HepG2 (cell line): ENCODE data around the gene CACNG7. TPM values are rescaled to one million over a fixed set of nuclear protein-coding genes. Genes with fewer than 3 reads are reported as not detected.

Source experiments
- AGO2 ChIP-seq: fragments of 200-400 bp; formaldehyde crosslinking; optimal IDR thresholded peaks from 2 replicates; pipeline ENCODE3; 2017; ENCODE audit warnings: mild to moderate bottlenecking, low read depth, low read length, moderate library complexity
- MXD4 ChIP-seq: IDR thresholded peaks from 2 replicates; pipeline ENCODE4 v1.6.1; 2016; ENCODE audit warnings: mild to moderate bottlenecking, missing biosample characterization, missing genetic modification reagents
- SIN3B ChIP-seq: fragments of 150-350 bp; IDR thresholded peaks from 2 replicates; pipeline ENCODE4 v1.6.1; 2014; ENCODE audit warnings: low read length
- SYNCRIP ChIP-seq: fragments of 200-400 bp; formaldehyde crosslinking; IDR thresholded peaks from 2 replicates; pipeline ENCODE4 v1.6.1; 2018; ENCODE audit warnings: mild to moderate bottlenecking, low read depth, low read length; ENCODE audit not compliant: insufficient read depth
- YEATS4 ChIP-seq: sonication (generic); formaldehyde crosslinking; IDR thresholded peaks from 2 replicates; pipeline ENCODE4 v1.4.0; 2020; ENCODE audit warnings: missing genetic modification reagents, borderline replicate concordance
- ZBTB20 ChIP-seq: sonication (generic); formaldehyde crosslinking; IDR thresholded peaks from 2 replicates; pipeline ENCODE4 v1.8.1; 2023; ENCODE audit warnings: missing genetic modification reagents, low read depth, mild to moderate bottlenecking, borderline replicate concordance
- ZFY ChIP-seq: sonication (generic); formaldehyde crosslinking; IDR thresholded peaks from 2 replicates; pipeline ENCODE4 v1.4.0; 2020; ENCODE audit warnings: missing genetic modification reagents
- ZMAT3 ChIP-seq: sonication (generic); formaldehyde crosslinking; conservative IDR thresholded peaks from 2 replicates; pipeline ENCODE4 v1.7.0; 2021; ENCODE audit warnings: missing genetic modification reagents
- ZMYM2 ChIP-seq: sonication (generic); formaldehyde crosslinking; IDR thresholded peaks from 2 replicates; pipeline ENCODE4 v1.8.0; 2022; ENCODE audit warnings: mild to moderate bottlenecking, missing genetic modification reagents
- ZNF230 ChIP-seq: sonication (generic); formaldehyde crosslinking; IDR thresholded peaks from 2 replicates; pipeline ENCODE4 v1.4.0; 2020; ENCODE audit warnings: mild to moderate bottlenecking, missing genetic modification reagents
- ZNF546 ChIP-seq: sonication (generic); formaldehyde crosslinking; conservative IDR thresholded peaks from 2 replicates; pipeline ENCODE4 v1.8.1; 2023; ENCODE audit warnings: mild to moderate bottlenecking, missing genetic modification reagents
- ZNF746 ChIP-seq: sonication (generic); formaldehyde crosslinking; IDR thresholded peaks from 2 replicates; pipeline ENCODE4 v1.8.0; 2022; ENCODE audit warnings: mild to moderate bottlenecking, missing genetic modification reagents
- polyA plus RNA-seq, 8 experiments: library from polyadenylated mRNA; depleted of rRNA in 3 of 8; stranded (reverse) in 7 of 8; unstranded in 1 of 8; fragments of >200 nt; fragmentation: Illumina TruSeq in 4 of 8; extraction: Trizol in 4 of 8; gene quantifications; 2 replicates each; pipeline versions ENCODE4 v1.2.1 to v1.2.3, GENCODE V29; 2011 to 2016; ENCODE audit warnings: low read depth in 4 of 8, missing spikeins in 1 of 8, mixed read lengths in 1 of 8; ENCODE audit not compliant: insufficient read depth in 1 of 8
- total RNA-seq, 5 experiments: library from RNA; depleted of rRNA; stranded (reverse); fragments of >200 nt; fragmentation: Illumina TruSeq; extraction: Trizol; gene quantifications; 2 replicates each; pipeline ENCODE4 v1.2.3, GENCODE V29; 2016; ENCODE audit warnings: low read depth in 1 of 5
- TF ChIP-seq, protein P1 (sequence below): sonication (generic); formaldehyde crosslinking; IDR thresholded peaks from 2 replicates; pipeline ENCODE4 v1.4.0; 2020; ENCODE audit warnings: missing genetic modification reagents
- TF ChIP-seq, protein P2 (sequence below): sonication (generic); formaldehyde crosslinking; IDR thresholded peaks from 2 replicates; pipeline ENCODE4 v1.5.0; 2020; ENCODE audit warnings: mild to moderate bottlenecking, missing genetic modification reagents, borderline replicate concordance
- TF ChIP-seq, protein P3 (sequence below): IDR thresholded peaks from 2 replicates; pipeline ENCODE4 v1.6.1; 2016; ENCODE audit warnings: mild to moderate bottlenecking, missing biosample characterization, missing genetic modification reagents
- TF ChIP-seq, protein P4 (sequence below): sonication (generic); formaldehyde crosslinking; IDR thresholded peaks from 2 replicates; pipeline ENCODE4 v1.5.1; 2020; ENCODE audit warnings: missing genetic modification reagents, mild to moderate bottlenecking, borderline replicate concordance

CACNG7 gene
- total and polyA plus RNA-seq, 2 of the 13 experiments (the other 11 are each of a cell fraction or from before 2014, with no cell fraction given), result not detected

DNA sequence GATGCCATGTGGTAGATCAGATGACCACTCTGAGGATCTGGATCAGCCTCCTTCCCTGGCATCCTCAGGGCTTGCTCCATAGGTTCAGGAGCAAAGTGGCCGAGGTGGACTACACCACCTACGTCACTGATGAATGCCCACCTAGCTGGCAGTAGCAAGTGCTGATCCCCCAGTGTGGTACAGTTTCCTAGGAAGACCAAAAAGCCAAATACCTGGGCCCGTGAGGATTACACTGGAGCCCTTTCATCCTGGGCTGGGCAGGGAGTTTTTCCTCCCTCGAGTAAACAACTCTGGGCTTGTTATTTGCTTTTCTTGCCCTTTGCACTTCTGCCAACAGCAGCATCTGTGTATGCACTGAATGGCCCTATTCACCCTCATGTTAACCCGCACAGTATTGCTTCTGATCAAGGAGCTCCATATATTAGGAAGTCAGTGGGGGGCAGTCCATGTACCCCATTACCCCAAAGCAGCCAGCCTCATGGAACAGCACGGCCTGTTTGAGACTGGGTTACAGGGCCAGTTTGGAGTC is 44.7 kb upstream of the CACNG7 start (continued):
- TF ChIP-seq, protein P1, sequence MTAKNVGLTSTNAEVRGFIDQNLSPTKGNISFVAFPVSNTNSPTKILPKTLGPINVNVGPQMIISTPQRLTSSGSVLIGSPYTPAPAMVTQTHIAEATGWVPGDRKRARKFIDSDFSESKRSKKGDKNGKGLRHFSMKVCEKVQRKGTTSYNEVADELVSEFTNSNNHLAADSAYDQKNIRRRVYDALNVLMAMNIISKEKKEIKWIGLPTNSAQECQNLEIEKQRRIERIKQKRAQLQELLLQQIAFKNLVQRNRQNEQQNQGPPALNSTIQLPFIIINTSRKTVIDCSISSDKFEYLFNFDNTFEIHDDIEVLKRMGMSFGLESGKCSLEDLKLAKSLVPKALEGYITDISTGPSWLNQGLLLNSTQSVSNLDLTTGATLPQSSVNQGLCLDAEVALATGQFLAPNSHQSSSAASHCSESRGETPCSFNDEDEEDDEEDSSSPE (CRISPR knock-in tag), result 0 out of 2 replicates have a peak, but pooled peaks have one; percentile 37
- TF ChIP-seq AGO2 (no peak), ZNF230 (no peak), YEATS4 (peak; percentile 34; the same call in 1 of the 2 replicates), ZBTB20 (CRISPR knock-in tag) (peak; percentile 26; the same call in 1 of the 2 replicates), ZMAT3 (CRISPR knock-in tag) (no peak; the same call in 1 of the 2 replicates), SIN3B (no peak), MXD4 (CRISPR knock-in tag) (0 out of 2 replicates have a peak, but pooled peaks have one; percentile 32), ZMYM2 (CRISPR knock-in tag) (no peak), ZFY (no peak), ZNF746 (CRISPR knock-in tag) (peak; percentile 64), ZNF546 (CRISPR knock-in tag) (no peak), SYNCRIP (no peak)
- TF ChIP-seq, protein P2, sequence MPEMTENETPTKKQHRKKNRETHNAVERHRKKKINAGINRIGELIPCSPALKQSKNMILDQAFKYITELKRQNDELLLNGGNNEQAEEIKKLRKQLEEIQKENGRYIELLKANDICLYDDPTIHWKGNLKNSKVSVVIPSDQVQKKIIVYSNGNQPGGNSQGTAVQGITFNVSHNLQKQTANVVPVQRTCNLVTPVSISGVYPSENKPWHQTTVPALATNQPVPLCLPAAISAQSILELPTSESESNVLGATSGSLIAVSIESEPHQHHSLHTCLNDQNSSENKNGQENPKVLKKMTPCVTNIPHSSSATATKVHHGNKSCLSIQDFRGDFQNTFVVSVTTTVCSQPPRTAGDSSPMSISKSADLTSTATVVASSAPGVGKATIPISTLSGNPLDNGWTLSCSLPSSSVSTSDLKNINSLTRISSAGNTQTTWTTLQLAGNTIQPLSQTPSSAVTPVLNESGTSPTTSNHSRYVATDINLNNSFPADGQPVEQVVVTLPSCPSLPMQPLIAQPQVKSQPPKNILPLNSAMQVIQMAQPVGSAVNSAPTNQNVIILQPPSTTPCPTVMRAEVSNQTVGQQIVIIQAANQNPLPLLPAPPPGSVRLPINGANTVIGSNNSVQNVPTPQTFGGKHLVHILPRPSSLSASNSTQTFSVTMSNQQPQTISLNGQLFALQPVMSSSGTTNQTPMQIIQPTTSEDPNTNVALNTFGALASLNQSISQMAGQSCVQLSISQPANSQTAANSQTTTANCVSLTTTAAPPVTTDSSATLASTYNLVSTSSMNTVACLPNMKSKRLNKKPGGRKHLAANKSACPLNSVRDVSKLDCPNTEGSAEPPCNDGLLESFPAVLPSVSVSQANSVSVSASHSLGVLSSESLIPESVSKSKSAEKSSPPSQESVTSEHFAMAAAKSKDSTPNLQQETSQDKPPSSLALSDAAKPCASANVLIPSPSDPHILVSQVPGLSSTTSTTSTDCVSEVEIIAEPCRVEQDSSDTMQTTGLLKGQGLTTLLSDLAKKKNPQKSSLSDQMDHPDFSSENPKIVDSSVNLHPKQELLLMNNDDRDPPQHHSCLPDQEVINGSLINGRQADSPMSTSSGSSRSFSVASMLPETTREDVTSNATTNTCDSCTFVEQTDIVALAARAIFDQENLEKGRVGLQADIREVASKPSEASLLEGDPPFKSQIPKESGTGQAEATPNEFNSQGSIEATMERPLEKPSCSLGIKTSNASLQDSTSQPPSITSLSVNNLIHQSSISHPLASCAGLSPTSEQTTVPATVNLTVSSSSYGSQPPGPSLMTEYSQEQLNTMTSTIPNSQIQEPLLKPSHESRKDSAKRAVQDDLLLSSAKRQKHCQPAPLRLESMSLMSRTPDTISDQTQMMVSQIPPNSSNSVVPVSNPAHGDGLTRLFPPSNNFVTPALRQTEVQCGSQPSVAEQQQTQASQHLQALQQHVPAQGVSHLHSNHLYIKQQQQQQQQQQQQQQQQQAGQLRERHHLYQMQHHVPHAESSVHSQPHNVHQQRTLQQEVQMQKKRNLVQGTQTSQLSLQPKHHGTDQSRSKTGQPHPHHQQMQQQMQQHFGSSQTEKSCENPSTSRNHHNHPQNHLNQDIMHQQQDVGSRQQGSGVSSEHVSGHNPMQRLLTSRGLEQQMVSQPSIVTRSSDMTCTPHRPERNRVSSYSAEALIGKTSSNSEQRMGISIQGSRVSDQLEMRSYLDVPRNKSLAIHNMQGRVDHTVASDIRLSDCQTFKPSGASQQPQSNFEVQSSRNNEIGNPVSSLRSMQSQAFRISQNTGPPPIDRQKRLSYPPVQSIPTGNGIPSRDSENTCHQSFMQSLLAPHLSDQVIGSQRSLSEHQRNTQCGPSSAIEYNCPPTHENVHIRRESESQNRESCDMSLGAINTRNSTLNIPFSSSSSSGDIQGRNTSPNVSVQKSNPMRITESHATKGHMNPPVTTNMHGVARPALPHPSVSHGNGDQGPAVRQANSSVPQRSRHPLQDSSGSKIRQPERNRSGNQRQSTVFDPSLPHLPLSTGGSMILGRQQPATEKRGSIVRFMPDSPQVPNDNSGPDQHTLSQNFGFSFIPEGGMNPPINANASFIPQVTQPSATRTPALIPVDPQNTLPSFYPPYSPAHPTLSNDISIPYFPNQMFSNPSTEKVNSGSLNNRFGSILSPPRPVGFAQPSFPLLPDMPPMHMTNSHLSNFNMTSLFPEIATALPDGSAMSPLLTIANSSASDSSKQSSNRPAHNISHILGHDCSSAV (CRISPR knock-in tag), result no peak
- TF ChIP-seq, protein P3, sequence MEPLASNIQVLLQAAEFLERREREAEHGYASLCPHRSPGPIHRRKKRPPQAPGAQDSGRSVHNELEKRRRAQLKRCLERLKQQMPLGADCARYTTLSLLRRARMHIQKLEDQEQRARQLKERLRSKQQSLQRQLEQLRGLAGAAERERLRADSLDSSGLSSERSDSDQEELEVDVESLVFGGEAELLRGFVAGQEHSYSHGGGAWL (CRISPR knock-in tag), result no peak
- TF ChIP-seq, protein P4, sequence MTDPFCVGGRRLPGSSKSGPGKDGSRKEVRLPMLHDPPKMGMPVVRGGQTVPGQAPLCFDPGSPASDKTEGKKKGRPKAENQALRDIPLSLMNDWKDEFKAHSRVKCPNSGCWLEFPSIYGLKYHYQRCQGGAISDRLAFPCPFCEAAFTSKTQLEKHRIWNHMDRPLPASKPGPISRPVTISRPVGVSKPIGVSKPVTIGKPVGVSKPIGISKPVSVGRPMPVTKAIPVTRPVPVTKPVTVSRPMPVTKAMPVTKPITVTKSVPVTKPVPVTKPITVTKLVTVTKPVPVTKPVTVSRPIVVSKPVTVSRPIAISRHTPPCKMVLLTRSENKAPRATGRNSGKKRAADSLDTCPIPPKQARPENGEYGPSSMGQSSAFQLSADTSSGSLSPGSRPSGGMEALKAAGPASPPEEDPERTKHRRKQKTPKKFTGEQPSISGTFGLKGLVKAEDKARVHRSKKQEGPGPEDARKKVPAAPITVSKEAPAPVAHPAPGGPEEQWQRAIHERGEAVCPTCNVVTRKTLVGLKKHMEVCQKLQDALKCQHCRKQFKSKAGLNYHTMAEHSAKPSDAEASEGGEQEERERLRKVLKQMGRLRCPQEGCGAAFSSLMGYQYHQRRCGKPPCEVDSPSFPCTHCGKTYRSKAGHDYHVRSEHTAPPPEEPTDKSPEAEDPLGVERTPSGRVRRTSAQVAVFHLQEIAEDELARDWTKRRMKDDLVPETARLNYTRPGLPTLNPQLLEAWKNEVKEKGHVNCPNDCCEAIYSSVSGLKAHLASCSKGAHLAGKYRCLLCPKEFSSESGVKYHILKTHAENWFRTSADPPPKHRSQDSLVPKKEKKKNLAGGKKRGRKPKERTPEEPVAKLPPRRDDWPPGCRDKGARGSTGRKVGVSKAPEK (CRISPR knock-in tag), result peak; percentile 64; the same call in 1 of the 2 replicates
